GM23338 (cell line): Measurements from ENCODE around the gene SORCS3. TPM values are rescaled to one million over a fixed set of nuclear protein-coding genes. Genes with fewer than 3 reads are reported as not detected.

ENCODE experiments used
- ATAC-seq: fragments of 200-7000 bp; cut with Tn5 transposase; 3 replicates; pipeline ENCODE4 v1.9.1; 2020
- DNase-seq: peaks from one replicate; pipeline ENCODE4 v3.0.0-alpha.2; 2015; ENCODE audit warnings: low spot score
- H2AFZ ChIP-seq: fragments of 200-600 bp; sonication (generic); 2 replicates; pipeline ENCODE4 v1.8.0; 2016; ENCODE audit warnings: antibody characterized with exemption, mild to moderate bottlenecking, moderate library complexity
- H3F3A ChIP-seq: fragments of 200-600 bp; sonication (generic); replicated peaks from 2 replicates; pipeline ENCODE4 v1.8.0; 2017; ENCODE audit warnings: antibody characterized with exemption, mixed run types, low read depth
- H3K27ac ChIP-seq: fragments of 200-600 bp; sonication (generic); 2 replicates; pipeline ENCODE4 v1.6.1; 2016; ENCODE audit warnings: low read depth
- H3K27me3 ChIP-seq: fragments of 200-600 bp; sonication (generic); 2 replicates; pipeline ENCODE4 v1.8.0; 2016; ENCODE audit warnings: mild to moderate bottlenecking, mixed run types, moderate library complexity; ENCODE audit not compliant: insufficient read depth
- H3K36me3 ChIP-seq: fragments of 200-600 bp; sonication (generic); 2 replicates; pipeline ENCODE4 v1.8.0; 2016; ENCODE audit warnings: mild to moderate bottlenecking; ENCODE audit not compliant: insufficient read depth
- H3K4me1 ChIP-seq: fragments of 200-600 bp; sonication (generic); 2 replicates; pipeline ENCODE4 v1.8.0; 2016; ENCODE audit warnings: mild to moderate bottlenecking, moderate library complexity; ENCODE audit not compliant: insufficient read depth
- H3K4me2 ChIP-seq: fragments of 200-600 bp; sonication (generic); 2 replicates; pipeline ENCODE4 v1.7.1; 2017; ENCODE audit warnings: mixed run types
- H3K4me3 ChIP-seq: fragments of 200-600 bp; sonication (generic); 2 replicates; pipeline ENCODE4 v1.6.1; 2016; ENCODE audit warnings: mixed run types
- H3K79me2 ChIP-seq: fragments of 200-600 bp; sonication (generic); replicated peaks from 2 replicates; pipeline ENCODE4 v1.8.0; 2017; ENCODE audit warnings: mild to moderate bottlenecking; ENCODE audit not compliant: insufficient read depth
- H3K9me2 ChIP-seq: fragments of 200-600 bp; sonication (generic); 2 replicates; pipeline ENCODE4 v1.8.0; 2017; ENCODE audit not compliant: insufficient read depth
- H4K20me1 ChIP-seq: fragments of 200-600 bp; sonication (generic); replicated peaks from 2 replicates; pipeline ENCODE4 v1.8.0; 2017; ENCODE audit warnings: mild to moderate bottlenecking; ENCODE audit not compliant: insufficient read depth
- H3K27ac Mint-ChIP-seq: 2 replicates; pipeline ENCODE4 v1.8.0; 2020; ENCODE audit warnings: inconsistent platforms, mild to moderate bottlenecking, moderate library complexity, mixed read lengths
- H3K27me3 Mint-ChIP-seq: 3 replicates; pipeline ENCODE4 v1.8.0; 2022; ENCODE audit warnings: low read depth, mild to moderate bottlenecking, moderate library complexity, mixed read lengths, inconsistent platforms; ENCODE audit not compliant: insufficient read depth, poor library complexity
- H3K36me3 Mint-ChIP-seq: 3 replicates; pipeline ENCODE4 v1.8.0; 2021; ENCODE audit warnings: low read depth, mild to moderate bottlenecking, inconsistent platforms, moderate library complexity, mixed read lengths
- H3K4me1 Mint-ChIP-seq: 3 replicates; pipeline ENCODE4 v1.8.0; 2020; ENCODE audit warnings: mild to moderate bottlenecking, inconsistent platforms, mixed read lengths
- H3K4me3 Mint-ChIP-seq: 3 replicates; pipeline ENCODE4 v1.8.0; 2021; ENCODE audit warnings: moderate library complexity, mild to moderate bottlenecking, inconsistent platforms, mixed read lengths
- H3K9me3 Mint-ChIP-seq: 3 replicates; pipeline ENCODE4 v1.8.0; 2020; ENCODE audit warnings: moderate library complexity, mild to moderate bottlenecking, inconsistent platforms, mixed read lengths
- CREB1 ChIP-seq: fragments of 250-450 bp; sonication (Bioruptor Pico); IDR thresholded peaks from 2 replicates; pipeline ENCODE4 v1.5.0; 2020; ENCODE audit warnings: low read depth, mild to moderate bottlenecking, moderate library complexity
- CTCF ChIP-seq, 2 experiments: fragments of 200-600 bp in 1 of 2; sonication (generic) in 1 of 2; conservative IDR thresholded peaks; 2 replicates each; pipeline versions ENCODE4 v1.5.1 to v1.6.1; 2016 to 2017; ENCODE audit warnings: antibody characterized with exemption in 2 of 2, low read depth in 2 of 2, mild to moderate bottlenecking in 2 of 2, moderate library complexity in 1 of 2
- ETS1 ChIP-seq: IDR thresholded peaks from 2 replicates; pipeline ENCODE4 v1.6.1; 2016; ENCODE audit warnings: antibody characterized with exemption
- EZH2 ChIP-seq: fragments of 200-600 bp; sonication (generic); IDR thresholded peaks from one replicate; pipeline ENCODE4 v1.8.0; 2017; ENCODE audit warnings: antibody characterized with exemption, mild to moderate bottlenecking, low read depth; ENCODE audit not compliant: unreplicated experiment
- EZH2phosphoT487 ChIP-seq: fragments of 200-600 bp; sonication (generic); IDR thresholded peaks from one replicate; pipeline ENCODE4 v1.8.1; 2018; ENCODE audit warnings: antibody characterized with exemption; ENCODE audit not compliant: unreplicated experiment
- JUNB ChIP-seq: IDR thresholded peaks from one replicate; pipeline ENCODE4 v1.6.1; 2016; ENCODE audit warnings: antibody characterized with exemption; ENCODE audit not compliant: unreplicated experiment
- NANOG ChIP-seq: IDR thresholded peaks from 2 replicates; pipeline ENCODE4 v1.6.1; 2016; ENCODE audit warnings: antibody characterized with exemption, borderline replicate concordance
- POLR2AphosphoS5 ChIP-seq: IDR thresholded peaks from 2 replicates; pipeline ENCODE4 v1.6.1; 2016; ENCODE audit warnings: antibody characterized with exemption, low read depth
- REST ChIP-seq: IDR thresholded peaks from one replicate; pipeline ENCODE4 v1.6.1; 2018; ENCODE audit warnings: antibody characterized with exemption; ENCODE audit not compliant: unreplicated experiment
- polyA plus RNA-seq: library from polyadenylated mRNA; unstranded; fragments of >200 nt; fragmentation: Nextera tagmentation; extraction: Ambion mirVana; gene quantifications from 2 replicates; pipeline ENCODE4 v1.2.1, GENCODE V29; 2016
- total RNA-seq: library from RNA; depleted of rRNA; stranded (reverse); fragments of >200 nt; shearing (Covaris generic); gene quantifications from 2 replicates; pipeline ENCODE4 v1.2.3, GENCODE V29; 2014

Gene SORCS3
- total and polyA plus RNA-seq, 2 experiments from 2014 or later = 0.37 to 1.4 TPM

GRCh38 chr10:104925232-104925851, 284.3 kb downstream of the SORCS3 start:
- peaks cover 12% of the 10 kb centered on the region; the same call in 2 of the 3 replicates for H3K4me1 Mint-ChIP-seq
- no peaks in the 10 kb centered on the region for H3K9me3 Mint-ChIP-seq
- H3K4me3 Mint-ChIP-seq = no peak overlapping the region
- peaks cover 12% of the 10 kb centered on the region; the same call in 1 of the 2 replicates for H3K4me1 ChIP-seq
- H3F3A ChIP-seq = no peaks in the 10 kb centered on the region
- H3K79me2 ChIP-seq = no peaks in the 10 kb centered on the region
- TF ChIP-seq EZH2 (no peak), CTCF (conservative IDR thresholded peaks at IDR 0.05; ENCODE audit: low read depth in 2 of 2) (peak; percentile 81 to 95), ETS1 (no peak), REST (no peak)
- H3K36me3 ChIP-seq = no peaks in the 10 kb centered on the region
- no peak overlapping the region for H3K4me3 ChIP-seq
- no peak overlapping the region for H3K27ac Mint-ChIP-seq
- no peaks in the 10 kb centered on the region for H3K9me2 ChIP-seq
- no peaks in the 10 kb centered on the region for H3K27me3 ChIP-seq
- no peak overlapping the region for H2AFZ ChIP-seq
- peaks cover 2% of the 10 kb centered on the region for H3K27me3 Mint-ChIP-seq
- ATAC-seq (peak; percentile 92), DNase-seq (peak; percentile 80)
- no peaks in the 10 kb centered on the region for H4K20me1 ChIP-seq
- H3K27ac ChIP-seq = no peak overlapping the region
- no peaks in the 10 kb centered on the region for H3K36me3 Mint-ChIP-seq
- H3K4me2 ChIP-seq = no peak overlapping the region

- H3K36me3 Mint-ChIP-seq = no peaks in the 10 kb centered on the region
- no peaks in the 10 kb centered on the region for H3K36me3 ChIP-seq
- H3K27ac Mint-ChIP-seq = no peak overlapping the region
- H3K27me3 Mint-ChIP-seq = no peaks in the 10 kb centered on the region
- ATAC-seq (no peak), DNase-seq (no peak)
- H3K27me3 ChIP-seq = no peaks in the 10 kb centered on the region
- no peaks in the 10 kb centered on the region for H3F3A ChIP-seq
- peaks cover 22% of the 10 kb centered on the region for H3K4me1 Mint-ChIP-seq
- H3K4me1 ChIP-seq = peaks cover 12% of the 10 kb centered on the region; the same call in 1 of the 2 replicates
- H3K9me2 ChIP-seq = no peaks in the 10 kb centered on the region
- H3K4me2 ChIP-seq = no peak overlapping the region
- no peak overlapping the region for H3K27ac ChIP-seq
- H3K4me3 Mint-ChIP-seq = no peak overlapping the region
- H3K79me2 ChIP-seq = no peaks in the 10 kb centered on the region
- no peak overlapping the region for H3K4me3 ChIP-seq
- no peaks in the 10 kb centered on the region for H3K9me3 Mint-ChIP-seq
- H2AFZ ChIP-seq = no peak overlapping the region
- no peaks in the 10 kb centered on the region for H4K20me1 ChIP-seq
- TF ChIP-seq EZH2phosphoT487 = no peak
- no peak for TF ChIP-seq POLR2AphosphoS5
- TF ChIP-seq REST = no peak
- no peak for TF ChIP-seq ETS1
- TF ChIP-seq NANOG = no peak
- no peak for TF ChIP-seq JUNB
- TF ChIP-seq CREB1 (CRISPR knock-in tag) = no peak
Measured at GRCh38 chr10:104928734-104929133, 287.6 kb downstream of the SORCS3 start.
